NCI-H345 (cell line): ENCODE results near the gene C1orf115.
"Not testable (repeated sequence)": the region's sequence is repeated elsewhere in the genome, so short reads cannot be mapped to it uniquely, and the experiment has no call there.

Experiments used
- DNase-seq: peaks from one replicate; lab custom pipeline; 2025; lab: John Stamatoyannopoulos, UW

The C1orf115 gene

GRCh38 chr1:220726634-220727033 lies 36.5 kb downstream of the C1orf115 start:
- DNase-seq: no peak

- DNase-seq: no peak
These were observed 37.4 kb downstream of the C1orf115 start for GRCh38 chr1:220727519-220727918.

GRCh38 chr1:220730486-220730885 lies 40.3 kb downstream of the C1orf115 start:
- DNase-seq: no peak

GRCh38 chr1:220732137-220732536 lies 42.0 kb downstream of the C1orf115 start:
- no peak for DNase-seq

- DNase-seq: no peak
These were observed 42.5 kb downstream of the C1orf115 start for GRCh38 chr1:220732621-220733020.

GRCh38 chr1:220733086-220733601 lies 43.0 kb downstream of the C1orf115 start:
- peak; percentile 81 for DNase-seq

GRCh38 chr1:220734571-220735326 lies 44.6 kb downstream of the C1orf115 start:
- no peak for DNase-seq

GRCh38 chr1:220736283-220736682 lies 46.1 kb downstream of the C1orf115 start:
- DNase-seq: not testable (repeated sequence)

GRCh38 chr1:220741349-220741748 lies 51.2 kb downstream of the C1orf115 start:
- no peak for DNase-seq

GRCh38 chr1:220741825-220742224 lies 51.7 kb downstream of the C1orf115 start:
- no peak for DNase-seq

- no peak for DNase-seq
These were observed 52.4 kb downstream of the C1orf115 start for GRCh38 chr1:220742520-220742919.

- no peak for DNase-seq
These were observed 56.7 kb downstream of the C1orf115 start for GRCh38 chr1:220746851-220747250.

GRCh38 chr1:220747437-220748088 lies 57.4 kb downstream of the C1orf115 start:
- no peak for DNase-seq

GRCh38 chr1:220748089-220748934 lies 58.1 kb downstream of the C1orf115 start, which contains the start of gene MTARC2:
Gene MTARC2, plus strand, starts transcription at chr1:220748322. Its CDS starts 210 bp downstream, at chr1:220748532.
- DNase-seq: peak; percentile 38
